GM18505 (cell line): ENCODE results near the gene FANK1.
"Not testable (repeated sequence)": the region's sequence is repeated elsewhere in the genome, so short reads cannot be mapped to it uniquely, and the experiment has no call there.

Experiments used
- ATAC-seq: cut with Tn5 transposase; IDR thresholded peaks from one replicate; pipeline ENCODE4 v1.9.1; 2021; ENCODE audit not compliant: unreplicated experiment
- POLR2A ChIP-seq: IDR thresholded peaks from 4 replicates; pipeline ENCODE4 v1.6.1; 2011; ENCODE audit warnings: borderline replicate concordance; ENCODE audit not compliant: insufficient read depth, insufficient read length; ENCODE audit errors: extremely low read depth

Gene FANK1

GRCh38 chr10:125953778-125954385, 57.5 kb downstream of the FANK1 start:
- no peak for TF ChIP-seq POLR2A
- ATAC-seq, result no peak

- no peak for ATAC-seq
- no peak for TF ChIP-seq POLR2A
Observed at GRCh38 chr10:125955766-125956165, 59.4 kb downstream of the FANK1 start.

GRCh38 chr10:125961743-125962142, 65.4 kb downstream of the FANK1 start:
- TF ChIP-seq POLR2A, result no peak
- no peak for ATAC-seq

GRCh38 chr10:125962200-125962599, 65.8 kb downstream of the FANK1 start:
- ATAC-seq, result no peak
- TF ChIP-seq POLR2A, result no peak

- no peak for TF ChIP-seq POLR2A
- no peak for ATAC-seq
Observed at GRCh38 chr10:125964558-125964957, 68.2 kb downstream of the FANK1 start.

- no peak for TF ChIP-seq POLR2A
- no peak for ATAC-seq
Observed at GRCh38 chr10:125967533-125967932, 71.2 kb downstream of the FANK1 start.

- ATAC-seq, result not testable (repeated sequence)
Observed at GRCh38 chr10:125970077-125970630, 73.8 kb downstream of the FANK1 start.

- no peak for ATAC-seq
- no peak for TF ChIP-seq POLR2A
Observed at GRCh38 chr10:125976960-125977605, 80.7 kb downstream of the FANK1 start.

- no peak for ATAC-seq
- TF ChIP-seq POLR2A, result no peak
Observed at GRCh38 chr10:125979976-125980375, 83.6 kb downstream of the FANK1 start.

GRCh38 chr10:125980521-125981035, 84.2 kb downstream of the FANK1 start:
- no peak for TF ChIP-seq POLR2A

GRCh38 chr10:125982260-125982948, 86.0 kb downstream of the FANK1 start:
- peak; percentile 67 for ATAC-seq
- TF ChIP-seq POLR2A, result no peak

More at GRCh38 chr10:125980521-125981035, 84.2 kb downstream of the FANK1 start:
- no peak for ATAC-seq

GRCh38 chr10:125983161-125983560, 86.8 kb downstream of the FANK1 start:
- no peak for ATAC-seq
- TF ChIP-seq POLR2A, result no peak

GRCh38 chr10:125983656-125984055, 87.3 kb downstream of the FANK1 start:
- TF ChIP-seq POLR2A, result no peak
- ATAC-seq, result no peak
